Activated gamma-delta T cell treated with anti-CD3 and anti-CD28 coated beads, Interleukin-2, amount 50 U/mL, for 16 hours (primary cell): ENCODE data around the gene GALNT18.

ENCODE experiments used
- DNase-seq: peaks from one replicate; pipeline ENCODE4 v3.0.0-alpha.2; 2020; ENCODE audit warnings: low read depth

Gene GALNT18

GRCh38 chr11:11624204-11624603 lies 2.4 kb upstream of the GALNT18 start:
- DNase-seq, result no peak

GRCh38 chr11:11622772-11623171 lies 967 bp upstream of the GALNT18 start:
- DNase-seq, result no peak

DNA sequence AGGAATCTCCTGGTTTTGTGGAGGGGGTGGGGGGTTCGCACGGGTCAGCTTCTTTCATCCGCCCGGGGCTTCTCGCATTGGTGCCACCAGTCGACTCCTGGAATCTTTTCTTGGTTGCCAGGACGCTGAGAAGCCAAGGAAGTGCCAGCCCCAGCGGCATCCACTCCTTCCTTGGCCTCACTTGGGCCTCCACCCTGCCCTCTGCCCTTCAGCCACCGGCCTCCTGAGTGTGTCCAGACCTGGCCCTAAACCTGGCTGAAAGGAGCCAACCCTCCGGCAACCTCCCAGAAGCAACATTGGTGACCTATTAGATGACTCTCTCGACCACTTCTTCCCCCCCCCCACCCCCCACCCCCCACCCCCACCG lies 518 bp upstream of the GALNT18 start:
- no peak for DNase-seq

GRCh38 chr11:11620921-11621572 lies 758 bp downstream of the GALNT18 start:
- no peak for DNase-seq

GRCh38 chr11:11620173-11620920 lies 1.5 kb downstream of the GALNT18 start:
- DNase-seq, result no peak

- no peak for DNase-seq
These were observed 2.8 kb downstream of the GALNT18 start for GRCh38 chr11:11618973-11619435.

DNA sequence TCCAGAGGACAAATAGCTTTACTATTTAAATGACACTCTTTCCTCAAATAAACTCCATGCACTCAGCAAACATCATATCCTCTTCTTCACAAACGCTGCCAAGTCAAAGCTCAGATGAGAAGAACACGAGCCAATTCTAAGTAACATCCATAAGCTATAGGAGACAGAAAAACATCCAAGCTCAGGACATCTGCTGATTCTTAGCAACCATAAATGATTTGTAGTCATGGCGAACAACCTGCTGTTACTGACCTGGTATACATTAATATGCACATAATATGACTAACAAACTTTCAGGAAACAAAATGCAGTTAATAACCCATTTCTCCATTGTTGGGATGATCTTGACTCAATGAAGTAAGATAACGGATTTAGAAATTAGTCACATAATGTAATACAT lies 6.7 kb downstream of the GALNT18 start:
- no peak for DNase-seq

DNA sequence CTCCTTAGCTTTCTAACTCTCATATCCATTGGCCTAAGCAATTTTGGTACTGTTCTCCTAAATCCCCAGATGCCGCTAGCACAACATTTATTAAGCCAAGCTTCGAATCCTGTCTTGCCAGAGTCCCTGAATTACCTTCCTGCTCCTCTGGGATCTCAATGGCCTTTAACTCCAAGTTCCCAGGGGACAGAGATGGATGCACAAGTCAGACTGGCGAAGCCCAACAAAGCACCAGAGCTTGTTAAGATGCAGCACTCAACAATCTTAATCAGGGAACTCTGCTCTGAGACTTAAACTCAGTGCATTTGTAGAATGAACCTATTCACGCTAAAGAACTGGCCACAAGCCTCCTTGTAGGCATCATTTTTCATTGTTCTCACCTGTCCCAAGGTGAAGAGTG lies 9.4 kb downstream of the GALNT18 start:
- DNase-seq, result no peak

DNA sequence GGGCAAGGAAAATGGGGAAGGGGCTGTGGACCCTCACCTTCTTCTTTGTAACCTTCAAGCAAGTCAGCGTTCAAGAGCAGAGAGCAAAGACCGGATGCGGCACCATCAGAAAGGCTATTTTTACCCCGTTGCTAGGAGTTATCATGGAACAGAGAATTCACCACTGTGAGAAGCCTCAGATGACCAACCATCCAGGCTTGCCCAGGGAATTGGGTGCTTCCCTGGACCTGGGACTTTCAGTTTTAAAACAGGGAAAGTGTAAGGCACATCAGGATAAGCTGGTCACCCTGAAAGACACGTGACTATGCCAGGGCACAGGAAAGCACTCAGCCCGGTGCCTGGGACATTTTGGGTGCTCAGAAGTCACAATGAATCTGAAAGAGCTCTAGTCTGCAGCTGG lies 10.4 kb downstream of the GALNT18 start:
- no peak for DNase-seq

DNA sequence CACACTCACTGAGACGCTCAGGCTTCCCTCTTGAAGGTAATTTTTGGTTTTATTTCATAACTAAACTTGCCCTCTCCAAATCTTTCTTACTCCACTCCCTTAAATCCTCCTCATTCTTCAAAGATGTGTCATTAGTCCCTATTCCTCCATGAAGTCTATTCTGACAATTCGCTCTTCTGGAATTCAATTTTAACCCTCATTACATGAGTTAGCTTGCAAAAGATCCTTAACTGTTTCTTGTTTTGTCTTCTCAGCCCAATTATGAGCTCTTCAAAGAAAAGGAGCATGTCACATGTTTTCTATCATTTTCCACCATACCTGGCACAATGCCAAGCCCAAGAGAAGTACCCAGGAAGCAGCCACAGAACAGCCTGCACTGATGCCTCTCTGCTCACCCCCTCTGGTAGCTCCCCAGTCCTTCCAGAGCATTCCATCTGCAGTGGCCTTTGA lies 13.0 kb downstream of the GALNT18 start:
- no peak for DNase-seq

GRCh38 chr11:11607772-11608171 lies 14.0 kb downstream of the GALNT18 start:
- DNase-seq, result no peak

DNA sequence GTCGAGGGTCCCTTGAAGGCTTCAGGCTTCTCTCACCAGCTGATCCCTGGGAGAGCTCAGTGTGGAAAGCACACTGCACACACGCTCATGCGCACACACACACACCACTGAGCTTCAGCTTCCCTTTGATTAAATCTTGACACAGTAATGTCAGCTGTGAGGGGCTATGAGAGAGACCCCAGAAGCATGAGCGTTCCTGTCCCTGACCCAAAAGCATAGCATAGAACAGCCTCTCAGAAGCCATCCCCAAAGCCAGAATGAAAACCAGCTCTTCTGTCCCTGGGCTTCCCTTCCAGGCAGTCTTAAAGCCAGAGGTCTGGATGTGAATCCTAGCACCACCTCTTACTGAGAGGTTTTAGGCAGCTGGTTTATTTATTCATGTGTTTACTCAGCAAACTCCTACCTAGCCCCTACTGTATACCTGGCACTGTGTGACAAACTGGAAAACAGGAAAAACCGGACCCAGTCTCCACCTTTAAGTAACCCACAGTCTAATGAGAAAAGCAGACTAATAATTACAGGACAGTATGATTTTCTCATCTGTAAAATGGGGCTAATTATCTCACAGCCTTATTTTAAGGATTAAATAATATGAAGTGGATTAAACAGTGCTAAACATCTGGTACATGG lies 15.9 kb downstream of the GALNT18 start:
- no peak for DNase-seq

DNA sequence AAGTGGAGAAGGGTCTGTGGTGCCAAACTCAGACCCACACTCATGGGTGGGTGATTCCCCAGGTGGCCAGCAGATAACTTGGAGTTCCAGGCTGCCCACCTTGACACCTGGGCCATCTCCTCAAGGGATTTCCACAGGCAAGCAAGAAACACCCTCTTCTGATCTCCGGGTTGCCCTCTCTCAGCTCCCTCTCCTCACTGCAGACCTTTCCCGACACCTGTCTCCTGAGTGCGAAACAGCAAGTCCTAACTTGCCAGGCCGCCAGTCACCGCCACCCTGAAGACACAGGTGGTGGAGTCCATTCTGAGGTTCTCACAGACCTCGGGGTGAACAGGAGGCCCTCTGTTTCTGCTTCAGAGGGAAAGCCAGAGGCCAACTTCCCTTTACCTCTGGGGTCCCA lies 16.6 kb downstream of the GALNT18 start:
- no peak for DNase-seq

DNA sequence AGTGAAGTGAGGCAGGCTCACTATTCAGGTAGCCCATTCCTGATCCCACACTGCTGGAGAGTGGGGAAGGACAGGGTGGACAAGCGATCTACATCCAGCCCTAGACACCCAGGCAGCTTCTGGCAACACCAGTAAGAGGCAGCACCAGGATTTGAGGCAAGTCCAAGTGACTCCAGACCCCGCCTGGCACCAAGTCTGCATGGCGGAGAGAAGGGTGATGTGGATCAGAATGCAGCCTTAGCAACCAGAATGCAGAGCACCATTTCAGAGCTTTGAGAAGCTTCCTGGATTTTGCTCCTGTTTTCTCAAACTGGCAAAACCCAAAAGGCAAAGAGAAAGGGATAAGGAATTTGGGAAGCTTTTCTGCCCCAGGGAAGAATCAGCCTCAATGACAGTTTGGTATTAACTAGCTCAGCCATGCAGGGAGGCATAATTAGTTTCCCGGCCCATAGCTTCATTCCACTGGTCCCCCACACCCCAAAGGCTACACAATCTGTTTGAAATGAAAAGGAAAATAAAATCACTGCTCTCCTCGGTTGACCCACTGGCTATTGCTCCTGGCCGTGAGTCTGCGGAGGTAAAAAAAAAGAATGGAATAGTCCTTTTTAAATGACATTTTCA lies 17.3 kb downstream of the GALNT18 start:
- no peak for DNase-seq

- no peak for DNase-seq
These were observed 19.8 kb downstream of the GALNT18 start for GRCh38 chr11:11602011-11602410.

DNA sequence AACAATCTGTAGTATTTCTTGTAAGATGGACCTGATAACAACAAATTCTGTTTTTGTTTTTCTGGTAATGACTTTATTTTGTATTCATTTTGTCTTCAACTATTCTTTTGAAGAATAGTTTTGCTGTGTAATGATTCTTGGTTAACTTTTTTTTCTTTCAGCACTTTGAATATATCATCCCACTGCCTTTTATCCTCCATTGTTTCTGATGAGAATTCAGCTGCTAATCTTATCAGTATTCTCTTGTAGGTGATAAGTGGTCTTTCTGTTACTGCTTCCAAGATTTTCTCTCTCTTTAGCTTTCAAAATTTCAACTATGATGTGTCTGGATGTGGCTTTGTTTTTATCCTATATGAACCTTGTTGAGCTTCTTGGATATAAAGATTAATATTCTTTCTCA lies 21.5 kb downstream of the GALNT18 start:
- DNase-seq, result no peak

GRCh38 chr11:11598243-11598642 lies 23.6 kb downstream of the GALNT18 start:
- no peak for DNase-seq

GRCh38 chr11:11594162-11594561 lies 27.6 kb downstream of the GALNT18 start:
- DNase-seq, result no peak

DNA sequence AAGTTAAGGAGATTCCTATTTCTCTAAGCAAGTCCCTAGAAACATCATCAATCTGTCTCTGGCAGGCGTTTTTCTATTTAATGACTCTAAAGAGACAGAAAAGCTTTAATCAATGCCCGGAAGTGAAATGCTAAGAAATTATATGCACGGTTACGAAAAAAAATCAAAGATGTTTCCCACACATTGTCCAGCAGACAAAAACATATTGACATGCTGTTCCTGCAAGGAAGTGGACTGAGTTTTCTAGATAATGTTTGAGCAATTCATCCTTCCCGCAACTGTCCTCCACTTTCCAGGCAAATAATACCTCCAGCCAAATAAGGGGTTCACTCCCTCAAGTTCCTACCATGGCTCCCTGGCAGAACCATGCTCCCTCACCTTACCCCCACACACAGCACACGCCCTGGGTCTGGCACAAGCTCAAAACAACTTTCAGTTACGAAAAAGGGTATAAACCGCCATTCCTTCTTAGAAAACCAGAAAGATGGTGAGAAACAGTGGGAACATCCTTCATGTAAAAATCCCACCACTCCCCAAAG lies 29.6 kb downstream of the GALNT18 start:
- no peak for DNase-seq

- DNase-seq, result no peak
These were observed 32.4 kb downstream of the GALNT18 start for GRCh38 chr11:11589437-11589836.

DNA sequence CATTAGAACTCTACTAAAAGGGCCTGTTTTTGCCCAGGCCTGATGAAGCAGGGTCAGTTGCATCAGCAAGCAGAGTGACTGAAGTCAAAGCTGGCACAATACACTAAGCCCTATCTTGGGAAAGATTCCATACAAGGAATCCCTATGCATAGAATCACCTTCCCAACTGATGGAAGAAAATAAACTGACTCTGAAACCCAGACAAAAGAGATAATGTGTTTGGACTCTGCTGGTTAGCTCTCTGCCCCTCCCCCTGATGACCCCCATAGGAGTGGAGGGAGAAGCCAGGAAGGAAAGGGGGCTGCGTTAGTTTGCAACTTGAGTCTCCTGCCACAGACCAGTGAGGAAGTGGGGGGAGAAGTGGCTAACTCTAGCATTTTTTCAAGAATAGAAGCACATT lies 32.9 kb downstream of the GALNT18 start:
- no peak for DNase-seq

DNA sequence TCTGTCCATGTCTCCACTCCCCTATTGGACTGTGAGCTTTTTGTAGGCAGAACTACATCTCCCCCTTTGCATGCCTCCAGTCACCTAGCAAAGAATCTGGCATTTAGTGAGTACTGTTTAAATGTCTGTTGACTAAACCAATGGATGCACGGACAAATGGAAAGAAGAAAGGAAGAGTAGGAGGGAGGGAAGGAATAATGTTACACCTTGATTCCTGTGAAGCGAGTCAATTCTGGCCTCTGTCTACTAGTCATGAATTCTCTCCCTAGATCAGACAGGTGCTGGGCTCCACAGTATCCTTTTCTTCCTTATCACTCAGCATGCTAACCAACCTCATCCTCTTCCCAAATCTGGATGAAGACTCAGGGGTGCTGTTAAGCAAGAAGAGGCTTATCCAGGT lies 33.6 kb downstream of the GALNT18 start:
- DNase-seq, result no peak

- no peak for DNase-seq
These were observed 34.7 kb downstream of the GALNT18 start for GRCh38 chr11:11587122-11587521.
